ENCODE results near the gene EIF2B2.

Gene EIF2B2

GRCh38 chr14:74980731-74981461, 21.8 kb upstream of the EIF2B2 start:
- peaks cover 35% of the 10 kb centered on the region for H3K79me1 ChIP-seq (ENCODE audit: low read length)
- peak overlapping the region; percentile 10 for H2BK5ac ChIP-seq (ENCODE audit: low read depth, low read length, poor library complexity)
- no peak for DNase-seq
- no peak overlapping the region for H3K4me3 ChIP-seq (ENCODE audit: low read depth, low read length)
- H2AK5ac ChIP-seq (ENCODE audit: low read length): peak overlapping the region; percentile 5
- H3K79me2 ChIP-seq (ENCODE audit: control insufficient read depth, insufficient read depth, low read length, poor library complexity): peaks cover 4% of the 10 kb centered on the region
- peak overlapping the region; percentile 12 for H3K4ac ChIP-seq (ENCODE audit: low read depth, low read length)
- peak overlapping the region; percentile 26 for H2AFZ ChIP-seq (ENCODE audit: insufficient read depth, low read length, poor library complexity)
- H3K4me2 ChIP-seq (ENCODE audit: low read length): peak overlapping the region; percentile 2
- peak overlapping the region; percentile 5 for H4K8ac ChIP-seq (ENCODE audit: low read depth, low read length)
- no peak overlapping the region for H3K27ac ChIP-seq (ENCODE audit: low read depth, low read length)
- peaks cover 28 to 41% of the 10 kb centered on the region in 2 experiments for H3K4me1 ChIP-seq (ENCODE audit: control insufficient read depth in 1 of 2, insufficient read depth in 2 of 2, low read length in 2 of 2)
- peak overlapping the region; percentile 85 for H2BK12ac ChIP-seq (ENCODE audit: low read length)
- no CpG with 5 or more reads among the region's 35 CpGs for WGBS (ENCODE audit: extremely low coverage, insufficient coverage, insufficient read length)
- no peak overlapping the region for H3K23ac ChIP-seq (ENCODE audit: low read length)
- no peaks in the 10 kb centered on the region for H3K27me3 ChIP-seq (ENCODE audit: insufficient read depth, low read length)
- peak overlapping the region; percentile 17 for H3K14ac ChIP-seq (ENCODE audit: low read length)
- H3K36me3 ChIP-seq (ENCODE audit: control insufficient read depth in 1 of 2, insufficient read depth in 2 of 2, low read length in 2 of 2): no peaks in the 10 kb centered on the region
- peak overlapping the region; percentile 54 for H2BK120ac ChIP-seq (ENCODE audit: insufficient read depth, low read length, poor library complexity)
- no peak overlapping the region for H3K9ac ChIP-seq (ENCODE audit: low read length)
- H3K18ac ChIP-seq (ENCODE audit: low read length): peak overlapping the region; percentile 1
- peak overlapping the region; percentile 22 for H4K91ac ChIP-seq (ENCODE audit: low read depth, low read length)
- H4K12ac ChIP-seq (ENCODE audit: low read depth, low read length): no peak overlapping the region
- no peaks in the 10 kb centered on the region for H3K9me3 ChIP-seq (ENCODE audit: insufficient read depth, low read depth, low read length)

GRCh38 chr14:74981462-74981782, 21.3 kb upstream of the EIF2B2 start:
- Histone ChIP-seq H3K27ac (ENCODE audit: low read depth, low read length) (no peak overlapping the region), H2AK5ac (ENCODE audit: low read length) (peak overlapping the region; percentile 5), H3K4ac (ENCODE audit: low read depth, low read length) (no peak overlapping the region), H2AFZ (ENCODE audit: insufficient read depth, low read length, poor library complexity) (no peak overlapping the region), H4K12ac (ENCODE audit: low read depth, low read length) (no peak overlapping the region), H3K79me1 (ENCODE audit: low read length) (peaks cover 35% of the 10 kb centered on the region), H3K9me3 (ENCODE audit: insufficient read depth, low read depth, low read length) (no peaks in the 10 kb centered on the region), H2BK12ac (ENCODE audit: low read length) (peak overlapping the region; percentile 85), H3K23ac (ENCODE audit: low read length) (no peak overlapping the region), H3K79me2 (ENCODE audit: control insufficient read depth, insufficient read depth, low read length, poor library complexity) (peaks cover 4% of the 10 kb centered on the region), H3K27me3 (ENCODE audit: insufficient read depth, low read length) (no peaks in the 10 kb centered on the region), H3K4me3 (ENCODE audit: low read depth, low read length) (no peak overlapping the region), H3K14ac (ENCODE audit: low read length) (peak overlapping the region; percentile 9), H2BK5ac (ENCODE audit: low read depth, low read length, poor library complexity) (no peak overlapping the region), H4K8ac (ENCODE audit: low read depth, low read length) (peak overlapping the region; percentile 5), H3K36me3 (ENCODE audit: control insufficient read depth in 1 of 2, insufficient read depth in 2 of 2, low read length in 2 of 2) (no peaks in the 10 kb centered on the region), H3K4me2 (ENCODE audit: low read length) (no peak overlapping the region), H3K4me1 (ENCODE audit: control insufficient read depth in 1 of 2, insufficient read depth in 2 of 2, low read length in 2 of 2) (peaks cover 28 to 41% of the 10 kb centered on the region in 2 experiments), H4K91ac (ENCODE audit: low read depth, low read length) (peak overlapping the region; percentile 22), H2BK120ac (ENCODE audit: insufficient read depth, low read length, poor library complexity) (no peak overlapping the region), H3K9ac (ENCODE audit: low read length) (no peak overlapping the region), H3K18ac (ENCODE audit: low read length) (peak overlapping the region; percentile 1)
- no peak for DNase-seq
- WGBS (ENCODE audit: extremely low coverage, insufficient coverage, insufficient read length): no CpG with 5 or more reads among the region's 9 CpGs

- no peak overlapping the region for H4K8ac ChIP-seq (ENCODE audit: low read depth, low read length)
- no peak overlapping the region for H3K4me2 ChIP-seq (ENCODE audit: low read length)
- H2BK12ac ChIP-seq (ENCODE audit: low read length): peak overlapping the region; percentile 56
- H3K36me3 ChIP-seq (ENCODE audit: control insufficient read depth in 1 of 2, insufficient read depth in 2 of 2, low read length in 2 of 2): no peaks in the 10 kb centered on the region
- H2BK120ac ChIP-seq (ENCODE audit: insufficient read depth, low read length, poor library complexity): peak overlapping the region; percentile 19
- no peak for DNase-seq
- H3K18ac ChIP-seq (ENCODE audit: low read length): no peak overlapping the region
- H3K4ac ChIP-seq (ENCODE audit: low read depth, low read length): peak overlapping the region; percentile 44
- H3K9ac ChIP-seq (ENCODE audit: low read length): no peak overlapping the region
- H4K91ac ChIP-seq (ENCODE audit: low read depth, low read length): no peak overlapping the region
- no peak overlapping the region for H3K23ac ChIP-seq (ENCODE audit: low read length)
- WGBS (ENCODE audit: extremely low coverage, insufficient coverage, insufficient read length): no CpG with 5 or more reads among the region's 5 CpGs
- no peak overlapping the region for H3K27ac ChIP-seq (ENCODE audit: low read depth, low read length)
- no peak overlapping the region for H2AFZ ChIP-seq (ENCODE audit: insufficient read depth, low read length, poor library complexity)
- H3K27me3 ChIP-seq (ENCODE audit: insufficient read depth, low read length): no peaks in the 10 kb centered on the region
- peaks cover 4% of the 10 kb centered on the region for H3K79me2 ChIP-seq (ENCODE audit: control insufficient read depth, insufficient read depth, low read length, poor library complexity)
- H3K4me3 ChIP-seq (ENCODE audit: low read depth, low read length): no peak overlapping the region
- no peak overlapping the region for H2AK5ac ChIP-seq (ENCODE audit: low read length)
- no peaks in the 10 kb centered on the region for H3K9me3 ChIP-seq (ENCODE audit: insufficient read depth, low read depth, low read length)
- peaks cover 35% of the 10 kb centered on the region for H3K79me1 ChIP-seq (ENCODE audit: low read length)
- peaks cover 28 to 41% of the 10 kb centered on the region in 2 experiments for H3K4me1 ChIP-seq (ENCODE audit: control insufficient read depth in 1 of 2, insufficient read depth in 2 of 2, low read length in 2 of 2)
- H4K12ac ChIP-seq (ENCODE audit: low read depth, low read length): no peak overlapping the region
- peak overlapping the region; percentile 40 for H3K14ac ChIP-seq (ENCODE audit: low read length)
- H2BK5ac ChIP-seq (ENCODE audit: low read depth, low read length, poor library complexity): no peak overlapping the region
Observed at GRCh38 chr14:74981833-74982232, 20.9 kb upstream of the EIF2B2 start.

- Histone ChIP-seq H3K4me2 (ENCODE audit: low read length) (no peak overlapping the region), H3K9ac (ENCODE audit: low read length) (no peak overlapping the region), H3K36me3 (ENCODE audit: control insufficient read depth in 1 of 2, insufficient read depth in 2 of 2, low read length in 2 of 2) (no peaks in the 10 kb centered on the region), H4K91ac (ENCODE audit: low read depth, low read length) (no peak overlapping the region), H3K4me1 (ENCODE audit: control insufficient read depth in 1 of 2, insufficient read depth in 2 of 2, low read length in 2 of 2) (peaks cover 27 to 38% of the 10 kb centered on the region in 2 experiments), H3K79me1 (ENCODE audit: low read length) (peaks cover 30% of the 10 kb centered on the region), H3K4me3 (ENCODE audit: low read depth, low read length) (no peak overlapping the region), H3K27me3 (ENCODE audit: insufficient read depth, low read length) (no peaks in the 10 kb centered on the region), H2BK12ac (ENCODE audit: low read length) (peak overlapping the region; percentile 25), H3K14ac (ENCODE audit: low read length) (no peak overlapping the region), H4K12ac (ENCODE audit: low read depth, low read length) (no peak overlapping the region), H2BK120ac (ENCODE audit: insufficient read depth, low read length, poor library complexity) (no peak overlapping the region), H2AFZ (ENCODE audit: insufficient read depth, low read length, poor library complexity) (no peak overlapping the region), H3K27ac (ENCODE audit: low read depth, low read length) (no peak overlapping the region), H3K4ac (ENCODE audit: low read depth, low read length) (no peak overlapping the region), H3K18ac (ENCODE audit: low read length) (no peak overlapping the region), H4K8ac (ENCODE audit: low read depth, low read length) (no peak overlapping the region), H2AK5ac (ENCODE audit: low read length) (no peak overlapping the region), H3K23ac (ENCODE audit: low read length) (no peak overlapping the region), H3K9me3 (ENCODE audit: insufficient read depth, low read depth, low read length) (no peaks in the 10 kb centered on the region), H2BK5ac (ENCODE audit: low read depth, low read length, poor library complexity) (no peak overlapping the region), H3K79me2 (ENCODE audit: control insufficient read depth, insufficient read depth, low read length, poor library complexity) (peaks cover 3% of the 10 kb centered on the region)
- DNase-seq: no peak
- WGBS (ENCODE audit: extremely low coverage, insufficient coverage, insufficient read length): no CpG with 5 or more reads among the region's 4 CpGs
Observed at GRCh38 chr14:74982661-74983060, 20.1 kb upstream of the EIF2B2 start.

All from trophoblast cell (in vitro differentiated cells and primary cell).